PC-3 (cell line): Measurements from ENCODE around the gene AFTPH. TPM values are rescaled to one million over a fixed set of nuclear protein-coding genes. Genes with fewer than 3 reads are reported as not detected.

Experiments used
- ATAC-seq: fragments of 200-7000 bp; cut with Tn5 transposase; 2 replicates; pipeline ENCODE4 v1.9.1; 2020; ENCODE audit warnings: mild to moderate bottlenecking, moderate library complexity
- BruUV-seq: library from RNA; stranded (reverse); fragments of 400-500 nt; replicated peaks from 2 replicates; lab custom pipeline; 2021; lab: Mats Ljungman, UMichigan
- CTCF ChIA-PET: fragments of 300-600 bp; sonication (Branson Sonifier 250); formaldehyde crosslinking; loops from one replicate; lab custom pipeline; 2022; ENCODE audit warnings: antibody characterized with exemption; lab: Charles Lee
- POLR2A ChIA-PET: fragments of 300-600 bp; sonication (Branson Sonifier 250); formaldehyde crosslinking; loops from one replicate; lab custom pipeline; 2022; ENCODE audit warnings: antibody characterized with exemption; ENCODE audit not compliant: unreplicated experiment; lab: Charles Lee
- DNase-seq: peaks from one replicate; pipeline ENCODE4 v3.0.0-alpha.2; 2015
- H2AFZ ChIP-seq: fragments of 300-600 bp; sonication (generic); 2 replicates; pipeline ENCODE4 v1.6.0; 2016; ENCODE audit warnings: antibody characterized with exemption, low read length
- H3F3A ChIP-seq: fragments of 300-600 bp; sonication (generic); one replicate; pipeline ENCODE4 v1.6.0; 2017; ENCODE audit warnings: antibody characterized with exemption, low read length, control low read depth, mild to moderate bottlenecking; ENCODE audit not compliant: unreplicated experiment
- H3K27ac ChIP-seq: fragments of 300-600 bp; sonication (generic); 2 replicates; pipeline ENCODE4 v1.5.1; 2016; ENCODE audit warnings: mild to moderate bottlenecking, low read length
- H3K27me3 ChIP-seq: fragments of 300-600 bp; sonication (generic); 2 replicates; pipeline ENCODE4 v1.6.1; 2016; ENCODE audit warnings: low read length, mixed read lengths
- H3K36me3 ChIP-seq: fragments of 300-600 bp; sonication (generic); 2 replicates; pipeline ENCODE4 v1.6.1; 2016; ENCODE audit warnings: low read depth, mixed run types, low read length, mixed read lengths
- H3K4me1 ChIP-seq: fragments of 300-600 bp; sonication (generic); 2 replicates; pipeline ENCODE4 v1.5.1; 2016; ENCODE audit warnings: low read length; ENCODE audit not compliant: insufficient read depth
- H3K4me2 ChIP-seq: fragments of 300-600 bp; sonication (generic); 2 replicates; pipeline ENCODE4 v1.6.0; 2016; ENCODE audit warnings: low read length
- H3K4me3 ChIP-seq: fragments of 300-600 bp; sonication (generic); 2 replicates; pipeline ENCODE4 v1.5.1; 2016; ENCODE audit warnings: mild to moderate bottlenecking, low read length, mixed read lengths
- H3K79me2 ChIP-seq: fragments of 300-600 bp; sonication (generic); 2 replicates; pipeline ENCODE4 v1.6.1; 2017; ENCODE audit warnings: low read length, mixed read lengths
- H3K9ac ChIP-seq: fragments of 300-600 bp; sonication (generic); 2 replicates; pipeline ENCODE4 v1.6.0; 2016; ENCODE audit warnings: mild to moderate bottlenecking, low read length
- H3K9me2 ChIP-seq: fragments of 300-600 bp; sonication (generic); replicated peaks from 2 replicates; pipeline ENCODE4 v1.6.1; 2016; ENCODE audit warnings: mixed run types, low read length, mixed read lengths
- H3K9me3 ChIP-seq: fragments of 300-600 bp; sonication (generic); 2 replicates; pipeline ENCODE4 v1.6.1; 2016; ENCODE audit warnings: low read length, mixed read lengths
- H4K20me1 ChIP-seq: fragments of 300-600 bp; sonication (generic); 2 replicates; pipeline ENCODE4 v1.6.1; 2016; ENCODE audit warnings: low read length, mixed read lengths
- CTCF ChIP-seq: fragments of 300-600 bp; sonication (generic); conservative IDR thresholded peaks from 2 replicates; pipeline ENCODE4 v1.5.1; 2017; ENCODE audit warnings: antibody characterized with exemption, low read depth, mild to moderate bottlenecking, low read length
- EZH2 ChIP-seq: fragments of 300-600 bp; sonication (generic); IDR thresholded peaks from one replicate; pipeline ENCODE4 v1.6.1; 2017; ENCODE audit warnings: antibody characterized with exemption, mild to moderate bottlenecking, low read length; ENCODE audit not compliant: unreplicated experiment
- EZH2phosphoT487 ChIP-seq: fragments of 300-600 bp; sonication (generic); IDR thresholded peaks from 2 replicates; pipeline ENCODE4 v1.6.1; 2018; ENCODE audit warnings: mild to moderate bottlenecking, antibody characterized with exemption, low read length, borderline replicate concordance
- intact Hi-C: fragments of 100-400 bp; cut with micrococcal nuclease; formaldehyde crosslinking; loops from 2 replicates; pipeline ENCODE4 v1.9.0; 2023
- total RNA-seq: library from RNA; depleted of rRNA; stranded (reverse); fragments of >200 nt; gene quantifications from 2 replicates; pipeline ENCODE4 v1.2.3, GENCODE V29; 2014

The AFTPH gene
- total RNA-seq, 1 experiment from 2014 or later, result 26.6 TPM

GRCh38 chr2:64554117-64554516 lies 30.0 kb downstream of the AFTPH start:
- Histone ChIP-seq H3K27ac (no peak overlapping the region), H3K36me3 (0 out of 2 replicates have a peak, but pooled peaks cover 6% of the 10 kb centered on the region), H3K9ac (no peak overlapping the region), H3K9me2 (no peaks in the 10 kb centered on the region), H3K27me3 (no peaks in the 10 kb centered on the region), H3K9me3 (no peaks in the 10 kb centered on the region), H4K20me1 (no peaks in the 10 kb centered on the region), H3K4me3 (no peak overlapping the region), H3F3A (no peaks in the 10 kb centered on the region), H3K79me2 (peaks cover 27% of the 10 kb centered on the region), H3K4me2 (no peak overlapping the region), H2AFZ (no peak overlapping the region), H3K4me1 (0 out of 2 replicates have a peak, but pooled peaks cover 3% of the 10 kb centered on the region)
- POLR2A ChIA-PET, result no interaction called here
- DNase-seq, result no peak
- ATAC-seq, result no peak
- intact Hi-C loops, result no loop called here
- no TSS peak for BruUV-seq
- CTCF ChIA-PET, result interaction anchor here (1.0 kb wide), 1 partner anchor 12 kb away, joined by 7 read pairs; no protein-coding TSS in a partner anchor
- TF ChIP-seq EZH2, result no peak
- no peak for TF ChIP-seq EZH2phosphoT487
- TF ChIP-seq CTCF, result no peak

GRCh38 chr2:64558445-64559081 lies 34.4 kb downstream of the AFTPH start:
- H3K27me3 ChIP-seq, result no peaks in the 10 kb centered on the region
- intact Hi-C loops, result no loop called here
- ChIA-PET POLR2A (no interaction called here), CTCF (interaction anchor here (0.7 kb wide), 1 partner anchor 36 kb away, joined by 3 read pairs; no protein-coding TSS in a partner anchor)
- H3F3A ChIP-seq, result no peaks in the 10 kb centered on the region
- no TSS peak for BruUV-seq
- no peak for ATAC-seq
- no peaks in the 10 kb centered on the region for H3K9me2 ChIP-seq
- H4K20me1 ChIP-seq, result no peaks in the 10 kb centered on the region
- no peak overlapping the region for H3K4me3 ChIP-seq
- 0 out of 2 replicates have a peak, but pooled peaks cover 3% of the 10 kb centered on the region for H3K4me1 ChIP-seq
- H3K9ac ChIP-seq, result no peak overlapping the region
- no peak for TF ChIP-seq EZH2phosphoT487
- TF ChIP-seq EZH2, result no peak
- TF ChIP-seq CTCF, result no peak
- H3K9me3 ChIP-seq, result no peaks in the 10 kb centered on the region
- H2AFZ ChIP-seq, result no peak overlapping the region
- no peak overlapping the region for H3K4me2 ChIP-seq
- no peak overlapping the region for H3K27ac ChIP-seq
- peaks cover 29% of the 10 kb centered on the region for H3K79me2 ChIP-seq
- H3K36me3 ChIP-seq, result no peaks in the 10 kb centered on the region
- no peak for DNase-seq
